GM21367 (cell line): Measurements from ENCODE around the gene SLC6A2.

Experiments
- ATAC-seq: cut with Tn5 transposase; IDR thresholded peaks from one replicate; pipeline ENCODE4 v1.9.1; 2021; ENCODE audit not compliant: unreplicated experiment

SLC6A2 gene

GRCh38 chr16:55647343-55647742 is 8.4 kb upstream of the SLC6A2 start:
- no peak for ATAC-seq

GRCh38 chr16:55647798-55648197 is 8.0 kb upstream of the SLC6A2 start:
- no peak for ATAC-seq

DNA sequence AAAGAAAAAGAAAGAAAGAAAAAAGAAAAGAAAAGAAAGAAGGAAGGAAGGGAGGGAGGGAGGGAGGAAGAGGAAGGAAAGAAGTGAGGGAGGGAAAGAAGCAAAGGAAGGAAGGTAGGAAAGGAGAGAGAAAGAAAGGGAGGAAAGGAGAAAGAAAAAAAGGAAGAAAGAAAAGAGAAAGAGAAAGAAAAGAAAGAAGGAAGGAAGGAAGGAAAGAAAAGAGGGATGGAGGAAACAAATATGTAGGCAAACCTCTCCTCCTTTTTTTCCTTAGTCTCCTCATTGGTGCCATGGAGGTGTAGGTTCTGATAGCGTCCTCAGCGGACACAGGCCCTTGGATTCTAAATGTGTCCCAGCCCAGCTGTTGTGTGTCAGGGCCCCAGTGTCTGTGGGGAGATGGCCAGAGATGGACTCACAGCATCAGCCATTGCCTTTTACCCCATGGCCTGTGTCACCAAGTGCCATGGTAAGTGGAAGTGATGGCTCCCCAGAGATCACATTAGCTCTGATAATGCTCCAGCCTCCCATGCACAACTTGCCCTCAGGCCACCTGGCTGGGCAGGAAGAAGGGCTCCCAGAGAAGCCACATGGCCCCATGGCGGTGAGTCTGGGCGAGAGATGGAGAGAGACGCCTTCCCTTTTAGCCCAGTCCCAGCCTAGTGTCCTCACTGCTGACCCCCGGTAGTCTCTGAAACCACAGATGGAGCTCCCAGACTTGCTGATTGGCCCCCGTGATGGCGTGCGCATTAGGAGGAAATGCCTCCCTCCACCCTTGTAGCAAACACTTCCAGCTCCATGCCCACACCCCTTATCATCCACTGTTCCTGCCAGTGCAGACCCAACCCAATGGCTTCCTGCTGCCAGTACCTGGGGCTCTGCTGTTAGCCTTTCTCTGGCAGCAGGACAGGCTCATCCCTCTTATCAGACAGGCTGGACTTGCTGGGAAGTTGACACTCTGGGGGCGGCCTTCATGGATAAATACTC is 3.7 kb upstream of the SLC6A2 start:
- ATAC-seq: no peak

- no peak for ATAC-seq
Observed at GRCh38 chr16:55653106-55653505, 2.7 kb upstream of the SLC6A2 start.

DNA sequence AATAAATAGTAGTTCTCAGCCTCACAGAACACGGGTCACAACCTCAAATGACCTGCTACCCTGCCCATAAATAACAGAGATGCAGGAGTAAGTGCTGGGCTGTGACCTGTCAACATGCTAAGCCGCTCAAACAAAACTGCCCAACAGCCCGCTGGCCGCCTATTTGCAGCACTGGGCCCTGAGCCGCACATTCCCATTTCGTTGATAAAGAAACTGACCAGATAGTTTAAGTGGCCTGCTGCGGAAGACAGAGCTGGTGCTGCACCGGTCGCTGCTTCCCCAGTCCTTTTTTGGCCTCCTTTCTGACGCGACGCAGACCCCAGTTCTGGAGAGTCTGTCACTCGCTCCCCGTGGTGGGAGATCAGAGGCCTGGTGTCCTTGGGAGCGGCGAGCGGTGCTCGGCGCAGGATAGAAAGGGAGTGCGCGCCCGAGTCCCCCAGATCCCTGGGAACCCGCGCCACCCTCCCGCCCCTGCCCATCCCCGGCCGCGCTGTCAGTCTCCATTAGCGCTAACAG is 349 bp upstream of the SLC6A2 start:
- no peak for ATAC-seq

GRCh38 chr16:55656691-55657092 is 904 bp downstream of the SLC6A2 start:
- ATAC-seq: no peak

- ATAC-seq: no peak
Observed at GRCh38 chr16:55657616-55658015, 1.8 kb downstream of the SLC6A2 start.

GRCh38 chr16:55658898-55659420 is 3.2 kb downstream of the SLC6A2 start:
- ATAC-seq: no peak

DNA sequence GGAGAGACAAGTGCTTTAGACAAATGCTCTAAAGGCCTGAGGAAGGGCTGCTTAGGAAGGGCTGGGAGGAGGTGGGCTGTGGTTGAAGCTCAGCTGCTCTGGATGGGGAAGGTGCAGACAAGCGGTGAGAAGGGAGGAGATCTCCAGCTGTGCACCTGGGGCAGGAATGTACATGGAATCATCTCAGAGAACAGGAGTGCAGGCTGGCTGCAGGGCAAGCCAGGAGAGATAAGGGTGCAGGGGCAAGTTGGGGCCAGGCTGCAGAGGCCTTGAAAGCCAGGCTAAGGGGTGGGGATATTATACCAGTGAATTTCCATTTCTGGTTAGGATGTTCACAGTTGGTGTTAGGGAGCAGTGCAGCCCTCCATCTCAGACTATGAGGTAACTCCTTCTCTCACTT is 4.2 kb downstream of the SLC6A2 start:
- no peak for ATAC-seq

- no peak for ATAC-seq
Observed at GRCh38 chr16:55660828-55661227, 5.0 kb downstream of the SLC6A2 start.

- ATAC-seq: no peak
Observed at GRCh38 chr16:55661941-55662643, 6.3 kb downstream of the SLC6A2 start.

DNA sequence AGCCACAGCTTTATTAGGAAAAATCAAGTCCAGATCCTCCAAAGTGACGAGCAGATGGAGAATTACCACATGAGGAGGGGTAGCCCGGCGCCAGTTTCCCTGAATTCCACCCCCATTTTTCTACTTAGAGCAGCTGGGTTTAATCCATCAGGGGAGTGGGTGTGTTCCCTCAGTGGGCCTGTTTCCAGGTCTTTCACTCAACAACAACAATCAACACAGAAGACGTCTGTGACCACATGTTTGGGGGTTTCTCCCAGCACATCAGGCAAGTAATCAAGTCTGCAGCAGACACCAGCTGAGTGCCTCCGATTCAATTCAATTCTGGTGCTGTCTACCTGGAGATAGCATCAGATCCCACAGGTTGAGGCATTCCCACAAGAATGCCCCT is 6.8 kb downstream of the SLC6A2 start:
- ATAC-seq: no peak

- no peak for ATAC-seq
Observed at GRCh38 chr16:55663225-55663624, 7.4 kb downstream of the SLC6A2 start.

GRCh38 chr16:55663765-55664677 is 8.2 kb downstream of the SLC6A2 start:
- no peak for ATAC-seq

DNA sequence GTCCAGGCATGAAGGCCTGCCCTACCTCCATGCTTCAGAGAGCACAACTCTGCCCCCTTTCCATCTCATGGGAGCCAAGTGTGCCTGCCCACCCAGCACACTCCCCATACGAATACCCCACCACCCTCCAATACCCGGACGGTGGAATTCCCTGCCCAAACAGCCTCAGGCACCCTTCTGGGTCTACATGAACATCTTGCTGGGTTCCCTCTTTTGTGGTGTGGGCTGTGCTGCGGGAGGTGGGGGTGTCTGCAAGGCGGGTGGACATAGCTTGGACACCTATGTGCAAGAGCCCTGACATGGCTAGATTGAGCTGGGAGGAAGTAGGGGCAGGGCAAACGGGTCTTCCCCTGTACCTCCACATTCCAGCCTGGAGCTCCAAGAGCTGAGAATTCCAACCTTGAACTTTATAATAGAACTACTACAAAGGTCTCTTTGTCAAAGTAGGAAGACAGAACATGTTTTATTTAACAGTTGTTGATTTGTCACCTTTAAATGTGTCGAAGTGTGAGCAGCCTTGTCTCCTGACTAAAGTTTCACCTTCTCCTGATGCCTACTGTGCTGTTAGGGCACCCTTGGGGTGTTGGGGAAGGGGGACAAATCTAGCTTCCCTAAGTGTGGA is 9.1 kb downstream of the SLC6A2 start:
- ATAC-seq: no peak

DNA sequence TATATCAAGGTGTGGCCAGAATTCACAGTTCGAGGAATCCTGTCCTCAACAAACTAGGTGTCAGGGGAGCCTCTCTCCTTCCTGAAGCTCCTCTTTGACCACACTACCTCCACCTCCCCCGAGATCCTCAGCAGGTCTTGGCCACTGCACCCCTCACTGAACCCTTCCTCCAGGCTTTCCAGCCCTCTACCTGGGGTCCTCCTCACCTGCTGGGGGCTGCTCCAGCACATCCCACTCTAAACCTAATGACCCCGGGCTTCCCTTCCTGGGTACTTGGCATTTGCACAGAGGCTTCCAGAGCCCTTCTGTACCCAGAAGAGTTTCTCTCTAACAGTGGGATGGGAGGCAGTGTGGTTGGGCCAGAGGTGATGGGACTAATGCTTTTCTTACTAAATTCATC is 9.7 kb downstream of the SLC6A2 start:
- no peak for ATAC-seq

DNA sequence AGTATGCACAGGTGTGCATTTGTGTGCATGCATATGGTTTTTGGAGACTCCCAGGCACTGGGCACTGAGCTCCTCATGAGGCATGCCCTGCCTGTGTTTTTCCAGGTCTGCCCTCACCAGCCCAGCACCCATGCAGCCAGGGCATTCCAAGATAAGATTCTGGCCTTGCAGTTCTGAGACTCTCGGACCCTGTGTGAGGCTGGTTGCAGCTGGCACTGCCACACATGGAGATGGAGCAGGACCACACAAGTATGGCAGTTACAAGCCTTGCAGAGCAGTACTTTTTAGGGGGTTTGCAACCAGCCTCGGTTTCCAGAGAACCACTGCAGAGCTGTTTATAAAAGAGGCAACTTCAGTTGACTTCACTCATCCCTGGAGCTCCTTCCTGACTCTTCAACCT is 10.2 kb downstream of the SLC6A2 start:
- no peak for ATAC-seq

DNA sequence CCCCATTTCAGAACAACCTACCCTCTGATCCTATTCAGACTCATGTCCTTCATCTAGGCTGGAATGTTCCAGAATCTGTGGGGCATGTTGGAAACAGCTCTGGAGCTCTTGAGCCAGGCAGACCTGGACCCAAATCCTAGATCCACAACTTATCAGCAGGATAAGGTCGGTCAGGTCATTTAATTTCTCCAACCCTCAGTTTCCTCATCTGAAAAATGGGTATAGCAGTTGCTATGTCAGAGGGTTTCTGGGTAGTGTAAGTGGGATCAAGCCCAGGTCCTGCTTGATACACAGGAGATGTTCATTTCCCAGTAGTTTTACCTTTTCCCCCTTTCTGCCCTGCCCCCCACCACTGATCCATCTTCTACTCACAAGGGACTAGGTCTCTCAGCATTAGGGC is 12.0 kb downstream of the SLC6A2 start:
- ATAC-seq: no peak

- no peak for ATAC-seq
Observed at GRCh38 chr16:55668340-55669281, 12.8 kb downstream of the SLC6A2 start.
